Uterus (tissue), 4 donors: ENCODE results near the gene PTPRH. TPM values are rescaled to one million over a fixed set of nuclear protein-coding genes. Genes with fewer than 3 reads are reported as not detected.
A peak's percentile ranks its signal among the peaks of the same experiment; 100 is the strongest.

ENCODE experiments used
- DNase-seq, 2 donors: peaks; one replicate each; pipeline ENCODE4 v3.0.0-alpha.2; 2019 to 2020
- H3K27ac ChIP-seq, 2 donors: fragments of 200-600 bp; sonication (generic); 1 replicate in 1 of 2; 2 replicates in 1 of 2; pipeline ENCODE4 v1.5.1; 2016 to 2018
- H3K27me3 ChIP-seq, 2 donors: fragments of 200-600 bp; sonication (generic); one replicate each; pipeline ENCODE4 v1.5.1; 2018 to 2019; ENCODE audit warnings: control low read depth in 1 of 2
- H3K36me3 ChIP-seq, 2 donors: fragments of 200-600 bp; sonication (generic); one replicate each; pipeline ENCODE4 v1.5.1; 2019; ENCODE audit warnings: control low read depth in 1 of 2
- H3K4me1 ChIP-seq, 2 donors: fragments of 200-600 bp; sonication (generic); one replicate each; pipeline ENCODE4 v1.5.1; 2018 to 2019; ENCODE audit warnings: control low read depth in 1 of 2
- H3K4me3 ChIP-seq, 2 donors: fragments of 200-600 bp; sonication (generic); 1 replicate in 1 of 2; 2 replicates in 1 of 2; pipeline ENCODE4 v1.5.1; 2018 to 2019; ENCODE audit warnings: mild to moderate bottlenecking in 1 of 2
- H3K9me3 ChIP-seq, 2 donors: fragments of 200-600 bp; sonication (generic); one replicate each; pipeline ENCODE4 v1.5.1; 2019; ENCODE audit warnings: control low read depth in 1 of 2
- POLR2A ChIP-seq, 2 donors: fragments of 450-650 bp; IDR thresholded peaks; one replicate each; pipeline ENCODE4 v1.6.1; 2016; ENCODE audit warnings: antibody characterized with exemption in 2 of 2, mild to moderate bottlenecking in 1 of 2, moderate library complexity in 1 of 2
- intact Hi-C: fragments of 100-400 bp; cut with DNase I; formaldehyde crosslinking; loops from one replicate; pipeline ENCODE4 v1.15.1; 2023; ENCODE audit warnings: low total_unique reads
- microRNA-seq: library from miRNA; unstranded; fragments of <30 nt; microRNA quantifications from one replicate; pipeline ENCODE4, GENCODE V29; 2016; ENCODE audit warnings: borderline microRNAs expressed, borderline replicate concordance
- small RNA-seq: library from RNA; depleted of rRNA; stranded (forward); fragments of <200 nt; gene quantifications from one replicate; pipeline ENCODE3, GENCODE V24; 2016
- total RNA-seq, 4 donors: library from RNA; depleted of rRNA in 3 of 4; stranded (reverse); fragments of >200 nt in 3 of 4; gene quantifications; one replicate each; pipeline versions ENCODE4 v1.1.0 to v1.2.4, GENCODE V29; 2014 to 2023
- TF ChIP-seq, protein P1 (sequence below), 4 experiments: fragments of 200-600 bp in 2 of 4; fragments of 450-650 bp in 2 of 4; sonication (generic) in 2 of 4; IDR thresholded peaks; one replicate each; pipeline ENCODE4 v1.5.1; 2016 to 2019; ENCODE audit warnings: antibody characterized with exemption in 4 of 4, mild to moderate bottlenecking in 2 of 4, moderate library complexity in 1 of 4
- donor health status: DM: yes; HTN: yes; CAD: no.

Gene PTPRH
- total RNA-seq, 4 donors from 2014 or later: 0.29 to 3.8 (median 3.2) TPM; not detected in 1

DNA sequence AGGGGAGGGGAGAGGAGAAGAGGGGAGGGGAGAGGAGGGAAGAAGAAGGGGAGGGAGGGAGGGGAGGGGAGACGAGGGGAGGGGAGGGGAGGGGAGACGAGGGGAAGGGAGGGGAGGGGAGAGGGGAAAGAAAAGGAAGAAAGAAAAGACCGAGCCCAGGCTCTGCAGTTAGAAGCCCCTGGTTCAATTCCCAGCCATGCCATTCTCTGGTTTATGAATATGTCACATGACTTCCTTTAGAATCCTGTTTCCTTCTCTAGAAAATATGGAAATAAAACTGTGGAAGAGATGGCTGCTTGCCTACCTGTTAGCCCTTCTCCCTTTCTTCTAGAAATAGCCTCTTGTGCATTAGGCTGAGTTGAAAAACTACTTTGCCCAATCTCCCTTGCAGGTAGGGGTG, 74.6 kb downstream of the PTPRH start:
- DNase-seq: no peak
- H3K4me1 ChIP-seq: no peaks in the 10 kb centered on the region
- H3K27me3 ChIP-seq: no peaks in the 10 kb centered on the region
- no peaks in the 10 kb centered on the region for H3K9me3 ChIP-seq
- no peak overlapping the region for H3K4me3 ChIP-seq
- no peak overlapping the region for H3K27ac ChIP-seq
- no peak for TF ChIP-seq POLR2A (IDR thresholded peaks at IDR 0.05)
- TF ChIP-seq, protein P1, sequence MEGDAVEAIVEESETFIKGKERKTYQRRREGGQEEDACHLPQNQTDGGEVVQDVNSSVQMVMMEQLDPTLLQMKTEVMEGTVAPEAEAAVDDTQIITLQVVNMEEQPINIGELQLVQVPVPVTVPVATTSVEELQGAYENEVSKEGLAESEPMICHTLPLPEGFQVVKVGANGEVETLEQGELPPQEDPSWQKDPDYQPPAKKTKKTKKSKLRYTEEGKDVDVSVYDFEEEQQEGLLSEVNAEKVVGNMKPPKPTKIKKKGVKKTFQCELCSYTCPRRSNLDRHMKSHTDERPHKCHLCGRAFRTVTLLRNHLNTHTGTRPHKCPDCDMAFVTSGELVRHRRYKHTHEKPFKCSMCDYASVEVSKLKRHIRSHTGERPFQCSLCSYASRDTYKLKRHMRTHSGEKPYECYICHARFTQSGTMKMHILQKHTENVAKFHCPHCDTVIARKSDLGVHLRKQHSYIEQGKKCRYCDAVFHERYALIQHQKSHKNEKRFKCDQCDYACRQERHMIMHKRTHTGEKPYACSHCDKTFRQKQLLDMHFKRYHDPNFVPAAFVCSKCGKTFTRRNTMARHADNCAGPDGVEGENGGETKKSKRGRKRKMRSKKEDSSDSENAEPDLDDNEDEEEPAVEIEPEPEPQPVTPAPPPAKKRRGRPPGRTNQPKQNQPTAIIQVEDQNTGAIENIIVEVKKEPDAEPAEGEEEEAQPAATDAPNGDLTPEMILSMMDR (IDR thresholded peaks at IDR 0.05): no peak
- intact Hi-C loops: no loop called here
- no peaks in the 10 kb centered on the region for H3K36me3 ChIP-seq

DNA sequence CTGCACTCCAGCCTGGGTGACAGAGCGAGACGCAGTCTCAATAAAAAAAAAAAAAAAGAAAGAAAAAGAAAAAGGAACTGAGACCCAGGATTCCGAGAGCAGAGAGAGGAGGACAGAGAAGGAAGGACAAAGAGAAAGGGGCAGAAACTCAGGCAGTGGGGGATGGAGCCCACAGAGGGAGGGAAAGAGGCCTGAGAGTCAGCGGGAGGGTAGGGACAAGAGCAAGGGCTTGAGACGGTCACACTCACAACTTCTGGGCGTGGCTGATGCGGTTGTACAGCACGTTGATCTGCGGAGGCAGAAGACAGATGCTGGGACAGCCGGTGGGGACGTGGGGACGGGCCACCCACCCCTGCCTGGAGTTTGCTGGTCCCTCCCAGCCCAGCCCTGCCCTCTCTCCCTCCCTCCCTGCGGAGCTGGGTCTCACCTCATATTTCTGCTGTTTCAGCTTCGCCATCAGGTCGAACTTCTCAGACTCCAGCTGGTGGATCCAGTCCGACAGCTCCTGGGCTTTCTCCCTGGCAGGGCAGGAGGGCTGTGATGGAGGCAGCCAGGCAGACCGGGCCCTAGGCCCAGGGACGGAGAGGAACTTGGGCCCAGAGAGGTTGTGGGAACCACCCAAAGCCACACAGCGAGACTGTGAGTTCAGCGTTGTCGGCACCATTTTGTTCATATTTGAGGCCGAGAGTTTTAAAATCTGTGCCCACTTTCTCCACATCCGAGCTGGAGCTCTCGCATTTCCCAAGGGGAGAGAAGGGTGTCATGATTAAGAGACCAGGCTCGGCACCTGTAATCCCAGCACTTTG, 75.5 kb downstream of the PTPRH start:
- H3K27ac ChIP-seq: no peak overlapping the region
- no peaks in the 10 kb centered on the region for H3K36me3 ChIP-seq
- H3K4me1 ChIP-seq: no peaks in the 10 kb centered on the region
- no peak overlapping the region for H3K4me3 ChIP-seq
- no peak for TF ChIP-seq POLR2A (IDR thresholded peaks at IDR 0.05)
- TF ChIP-seq, protein P1 (IDR thresholded peaks at IDR 0.05): no peak
- H3K9me3 ChIP-seq: no peaks in the 10 kb centered on the region
- H3K27me3 ChIP-seq: no peaks in the 10 kb centered on the region
- intact Hi-C loops: no loop called here
- DNase-seq: no peak

DNA sequence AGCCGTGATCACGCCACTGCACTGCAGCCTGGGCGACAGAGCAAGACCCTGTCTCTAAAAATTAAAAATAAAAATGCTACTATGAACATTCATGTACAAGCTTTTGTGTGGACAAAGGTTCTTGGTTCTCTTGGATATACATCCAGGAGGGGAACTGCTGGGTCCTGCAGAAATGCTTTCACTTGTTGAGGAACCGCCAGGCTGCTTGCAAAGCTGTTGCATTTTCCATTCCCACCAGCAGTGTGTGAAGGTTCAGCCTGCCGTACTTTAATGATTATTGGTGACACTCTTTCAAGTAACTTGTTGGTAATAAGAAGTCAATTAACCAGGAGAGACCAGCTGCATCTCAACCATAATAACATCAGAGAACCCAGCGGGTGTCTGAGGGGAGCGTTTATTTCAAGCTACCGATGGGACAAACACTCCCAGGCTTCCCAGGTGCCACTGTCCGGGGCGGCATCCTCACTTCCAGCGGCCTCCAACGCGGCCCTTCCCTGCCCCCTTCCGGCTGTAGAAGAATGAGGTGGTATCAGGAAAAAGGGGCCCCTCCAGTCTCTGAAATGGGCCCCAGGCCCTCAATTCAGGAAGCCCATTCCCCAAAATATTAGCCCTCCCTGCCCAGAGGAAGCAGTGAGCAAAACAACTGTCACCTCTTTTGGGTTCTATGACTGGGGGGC, 76.7 kb downstream of the PTPRH start:
- H3K36me3 ChIP-seq: no peaks in the 10 kb centered on the region
- H3K4me3 ChIP-seq: no peak overlapping the region
- DNase-seq: no peak
- no peaks in the 10 kb centered on the region for H3K9me3 ChIP-seq
- H3K4me1 ChIP-seq: no peaks in the 10 kb centered on the region
- no peak for TF ChIP-seq POLR2A (IDR thresholded peaks at IDR 0.05)
- TF ChIP-seq, protein P1 (IDR thresholded peaks at IDR 0.05): peak in 1 of 4 experiments; percentile 14
- no peaks in the 10 kb centered on the region for H3K27me3 ChIP-seq
- no peak overlapping the region for H3K27ac ChIP-seq
- intact Hi-C loops: no loop called here

DNA sequence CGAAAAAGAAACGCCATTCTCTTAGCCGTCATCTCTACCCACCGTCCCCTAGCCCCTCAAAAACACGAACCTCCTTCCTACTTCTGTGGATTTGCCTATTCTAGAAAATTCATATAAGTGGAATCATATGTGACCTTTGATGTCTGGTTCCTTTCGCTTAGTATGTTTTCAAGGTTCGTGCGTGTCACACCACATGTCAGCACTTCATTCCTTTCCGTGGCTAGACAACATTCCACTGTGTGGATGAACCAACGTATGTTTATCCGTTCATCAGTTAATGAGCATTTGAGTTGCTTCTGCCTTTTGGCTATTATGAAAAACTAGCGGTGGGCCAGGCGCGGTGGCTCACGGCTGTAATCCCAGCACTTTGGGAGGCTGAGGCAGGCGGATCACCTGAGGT, 77.9 kb downstream of the PTPRH start:
- intact Hi-C loops: no loop called here
- TF ChIP-seq, protein P1 (IDR thresholded peaks at IDR 0.05): no peak
- no peak for TF ChIP-seq POLR2A (IDR thresholded peaks at IDR 0.05)

More for the DNA sequence above, 77.9 kb downstream of the PTPRH start:
- Histone ChIP-seq H3K9me3 (no peaks in the 10 kb centered on the region), H3K27me3 (no peaks in the 10 kb centered on the region), H3K4me1 (no peaks in the 10 kb centered on the region), H3K4me3 (no peak overlapping the region), H3K36me3 (no peaks in the 10 kb centered on the region), H3K27ac (no peak overlapping the region)
- DNase-seq: no peak

Small RNAs within 50 kb of the gene (microRNA-seq; reads per million reads assigned to microRNA genes)
- gene MIR6802 (not detected), gene MIR6803 (6.4 reads per million, percentile 11 among the genes with 10 or more reads in this experiment), gene MIR6804 (not detected)

Small RNAs within 50 kb of the gene (small RNA-seq; reads per million reads assigned to genes)
- gene MIR6802 (not detected), gene MIR6803 (not detected), gene MIR6804 (not detected), gene RF01210 (not detected)

Other genes with a start within 250 kb of the PTPRH start
- 1 to 10 TPM in 2 of 4 donors, not detected in 2; 1.2 to 8.4 TPM for gene NLRP2, start 243.1 kb downstream of the PTPRH start, total RNA-seq
- gene GP6, start 171.2 kb downstream of the PTPRH start, total RNA-seq: under 1 TPM in 2 of 4 donors, not detected in 2; 0.28 to 0.85 TPM
- gene RDH13, start 146.4 kb downstream of the PTPRH start, total RNA-seq: 10 to 100 TPM in 3 of 4 donors, 1 to 10 TPM in 1; 2.6 to 48.7 (median 17.1) TPM
- gene EPS8L1, start 133.6 kb downstream of the PTPRH start, total RNA-seq: 10 to 100 TPM in 1 of 4 donors, 1 to 10 TPM in 2, not detected in 1; 4.2 to 22.4 (median 5.6) TPM
- gene PPP1R12C, start 91.9 kb downstream of the PTPRH start, total RNA-seq: 100 to 1,000 TPM in 2 of 4 donors, 10 to 100 TPM in 2; 43.5 to 288 (median 116) TPM
- gene TNNT1, start 60.3 kb downstream of the PTPRH start, total RNA-seq: 1 to 10 TPM in 2 of 4 donors, not detected in 2; 2.5 to 9.3 TPM
- 1 to 10 TPM in 1 of 4 donors, under 1 TPM in 1, not detected in 2; 0.55 to 3.3 TPM for gene TNNI3, start 51.8 kb downstream of the PTPRH start, total RNA-seq
- 1 to 10 TPM in 3 of 4 donors, not detected in 1; 3.1 to 4.4 (median 3.9) TPM for gene DNAAF3, start 42.9 kb downstream of the PTPRH start, total RNA-seq
- gene SYT5, start 29.2 kb downstream of the PTPRH start, total RNA-seq: under 1 TPM in 1 of 4 donors, not detected in 3; 0.35 TPM
- 1 to 10 TPM in 3 of 4 donors, not detected in 1; 1.8 to 7.9 (median 2.4) TPM for gene TMEM86B, start 19.3 kb upstream of the PTPRH start, total RNA-seq
- gene PPP6R1, start 49.5 kb upstream of the PTPRH start, total RNA-seq: 10 to 100 TPM in 2 of 4 donors, 1 to 10 TPM in 2; 5.6 to 70.4 (median 16.3) TPM
- gene HSPBP1, start 70.6 kb upstream of the PTPRH start, total RNA-seq: 10 to 100 TPM in 3 of 4 donors, 1 to 10 TPM in 1; 1.3 to 37.4 (median 25.6) TPM
- 10 to 100 TPM in 2 of 4 donors, 1 to 10 TPM in 1, not detected in 1; 4.1 to 17.1 (median 12.0) TPM for gene BRSK1, start 74.5 kb upstream of the PTPRH start, total RNA-seq
- gene TMEM150B, start 115.8 kb upstream of the PTPRH start, total RNA-seq: 1 to 10 TPM in 1 of 4 donors, not detected in 3; 2.6 TPM
- gene KMT5C, start 130.4 kb upstream of the PTPRH start, total RNA-seq: 10 to 100 TPM; 12.4 to 65.6 (median 15.9) TPM
- 1 to 10 TPM in 1 of 4 donors, under 1 TPM in 1, not detected in 2; 0.14 to 4.6 TPM for gene COX6B2, start 145.2 kb upstream of the PTPRH start, total RNA-seq
- under 1 TPM in 1 of 4 donors, not detected in 3; 0.18 TPM for gene GARIN5B, start 153.8 kb upstream of the PTPRH start, total RNA-seq
- gene IL11, start 161.0 kb upstream of the PTPRH start, total RNA-seq: 1 to 10 TPM in 1 of 4 donors, not detected in 3; 1.6 TPM
- 1 to 10 TPM in 1 of 4 donors, not detected in 3; 1.1 TPM for gene TMEM190, start 167.3 kb upstream of the PTPRH start, total RNA-seq
- gene TMEM238, start 174.8 kb upstream of the PTPRH start, total RNA-seq: 1 to 10 TPM in 1 of 4 donors, under 1 TPM in 1, not detected in 2; 0.83 to 2.3 TPM
- 1,000 to 10,000 TPM in 1 of 4 donors, 100 to 1,000 TPM in 2, 10 to 100 TPM in 1; 20.7 to 1,084 (median 431) TPM for gene RPL28, start 176.4 kb upstream of the PTPRH start, total RNA-seq
- gene UBE2S, start 198.3 kb upstream of the PTPRH start, total RNA-seq: 100 to 1,000 TPM in 1 of 4 donors, 10 to 100 TPM in 2, 1 to 10 TPM in 1; 3.2 to 141 (median 21.5) TPM
- gene SHISA7, start 233.8 kb upstream of the PTPRH start, total RNA-seq: not detected